GM21447 (cell line): ENCODE results near the gene HAND1.

Experiments used
- ATAC-seq: cut with Tn5 transposase; IDR thresholded peaks from one replicate; pipeline ENCODE4 v1.9.1; 2021; ENCODE audit not compliant: unreplicated experiment

The HAND1 gene

GRCh38 chr5:154461531-154461930 lies 16.5 kb downstream of the HAND1 start:
- no peak for ATAC-seq

GRCh38 chr5:154460172-154460571 lies 17.9 kb downstream of the HAND1 start:
- ATAC-seq: no peak

DNA sequence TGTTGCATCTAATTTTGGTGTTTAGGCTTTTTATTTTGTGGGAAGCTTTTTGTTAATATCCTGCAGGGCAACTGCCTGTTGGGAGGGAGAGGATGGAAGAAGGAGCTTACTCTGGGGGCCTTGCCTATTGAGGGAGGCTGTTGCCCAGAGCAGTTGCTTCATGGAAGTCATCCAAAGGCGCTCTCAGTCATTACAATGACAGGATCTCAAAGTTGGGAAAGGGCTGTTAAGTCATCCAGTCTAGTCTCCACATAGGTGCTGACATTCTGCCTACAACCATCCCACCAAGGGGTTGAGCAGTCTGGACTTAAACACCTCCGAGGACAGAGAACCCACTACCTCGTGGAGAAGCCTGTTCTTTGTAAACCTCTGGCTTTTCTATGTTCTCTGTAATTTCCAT lies 19.0 kb downstream of the HAND1 start:
- no peak for ATAC-seq

- no peak for ATAC-seq
Measured at GRCh38 chr5:154456540-154456939, 21.5 kb downstream of the HAND1 start.

- no peak for ATAC-seq
Measured at GRCh38 chr5:154455585-154455984, 22.4 kb downstream of the HAND1 start.

- no peak for ATAC-seq
Measured at GRCh38 chr5:154451957-154452356, 26.1 kb downstream of the HAND1 start.

- no peak for ATAC-seq
Measured at GRCh38 chr5:154449786-154450185, 28.2 kb downstream of the HAND1 start.

DNA sequence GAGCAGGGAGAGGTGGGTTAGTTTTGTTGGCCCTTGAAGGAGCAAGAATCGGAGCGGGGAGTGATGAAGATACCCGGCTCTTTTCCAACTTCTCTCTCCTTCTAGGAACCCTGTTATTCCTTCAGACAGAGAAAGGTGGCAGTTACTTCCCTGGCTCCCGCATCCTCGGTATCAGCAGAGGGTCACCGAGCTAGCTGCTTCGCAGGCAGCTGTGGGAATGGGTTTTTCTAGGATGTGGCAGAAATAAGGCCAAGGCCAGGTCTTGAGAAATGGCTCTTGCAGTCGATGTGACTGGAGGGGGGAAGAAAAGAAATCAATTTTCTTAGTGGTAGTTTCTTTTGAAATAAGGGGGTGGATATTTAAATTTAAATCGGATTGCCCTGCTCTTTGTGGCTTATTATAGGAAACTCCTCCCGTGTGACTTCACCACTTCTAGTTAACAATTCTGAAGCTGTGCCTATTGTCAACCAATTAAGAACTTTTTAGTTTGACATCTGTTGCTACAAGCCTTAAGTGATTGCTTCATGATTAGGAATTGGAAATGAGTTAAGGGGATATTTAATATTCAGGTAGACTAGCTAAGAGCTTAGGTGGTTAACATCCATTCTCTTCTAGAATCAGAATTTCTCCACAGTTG lies 30.8 kb downstream of the HAND1 start:
- no peak for ATAC-seq

DNA sequence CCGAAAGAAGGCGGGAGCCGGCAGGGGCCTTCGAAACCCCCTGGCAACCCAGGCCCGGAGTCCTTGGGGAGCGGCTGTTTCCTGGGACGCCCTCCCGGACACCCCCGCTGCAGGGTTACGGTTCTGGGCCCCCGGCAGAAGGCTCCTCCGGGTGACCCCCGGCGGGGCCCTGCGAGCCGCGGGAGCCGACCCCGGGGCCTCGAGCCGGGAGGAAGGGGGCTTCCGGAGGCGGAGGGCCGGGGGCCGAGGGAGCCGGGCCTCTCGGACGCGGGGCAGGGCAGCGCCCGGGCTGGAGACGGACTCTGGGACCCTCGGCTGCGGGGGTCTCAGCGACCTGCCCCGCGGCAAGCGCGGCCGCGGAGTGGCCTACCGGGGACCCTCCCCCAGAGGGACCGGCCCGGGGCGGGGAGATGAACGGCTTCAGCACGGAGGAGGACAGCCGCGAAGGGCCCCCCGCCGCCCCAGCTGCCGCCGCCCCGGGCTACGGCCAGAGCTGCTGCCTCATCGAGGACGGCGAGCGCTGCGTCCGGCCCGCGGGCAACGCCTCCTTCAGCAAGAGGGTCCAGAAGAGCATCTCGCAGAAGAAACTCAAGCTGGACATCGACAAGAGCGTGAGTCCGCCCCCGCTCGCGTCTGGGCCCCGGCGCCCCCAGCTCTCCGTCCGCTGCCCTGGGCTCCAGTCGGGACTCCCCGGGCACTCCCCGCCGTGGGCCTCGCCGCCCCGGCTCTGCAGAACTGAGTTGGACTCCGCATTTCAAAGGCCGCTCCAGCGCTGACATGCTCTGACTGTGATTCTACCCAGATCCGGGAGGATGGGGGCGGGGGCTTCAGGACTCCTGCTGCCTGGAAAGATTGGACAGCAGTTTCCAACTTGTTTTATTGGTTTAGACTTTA lies 31.6 kb downstream of the HAND1 start:
- peak; percentile 25 for ATAC-seq

DNA sequence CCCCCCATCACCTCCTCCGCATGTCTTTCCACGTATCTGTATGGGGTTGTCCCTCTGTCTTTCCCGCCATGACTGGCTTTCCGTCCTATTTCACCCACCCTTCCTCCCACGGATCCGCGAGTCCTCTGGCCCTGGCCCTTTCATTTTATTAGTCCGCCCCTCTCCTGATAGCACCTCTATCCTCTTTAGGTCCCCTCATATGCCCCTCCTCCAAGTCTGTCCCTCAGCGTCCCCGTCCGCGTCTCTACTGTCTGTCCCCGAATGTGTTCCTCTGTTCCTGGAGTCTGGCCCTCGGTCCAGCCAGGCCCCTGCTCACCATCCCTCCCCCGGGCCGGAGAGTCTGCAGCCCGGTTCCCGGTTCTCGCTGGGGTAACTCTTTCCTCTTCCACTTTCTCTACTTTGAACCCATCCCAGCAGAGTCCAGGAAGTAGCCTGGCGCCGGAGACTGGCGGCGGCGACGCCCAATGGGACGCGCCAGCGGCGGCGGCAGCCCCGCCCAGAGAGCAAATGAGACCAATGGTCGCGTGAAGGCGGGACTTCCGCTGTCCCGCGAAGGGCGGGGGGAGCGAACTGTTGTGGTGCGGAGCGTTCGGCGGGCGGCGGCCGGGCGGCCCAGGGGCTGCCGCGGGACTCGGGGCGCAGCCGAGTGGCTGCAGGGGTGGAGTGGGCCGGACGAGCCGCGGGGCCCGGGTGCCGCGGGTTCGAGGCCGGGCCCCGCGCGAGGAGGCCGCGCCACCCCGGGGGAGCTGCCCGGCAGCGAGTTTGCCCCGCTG lies 32.4 kb downstream of the HAND1 start, which contains the start of gene SAP30L:
TSS of gene SAP30L (plus strand) at position 576 of the 773 bp plus-strand sequence. CDS start 608 bp downstream, outside the sequence.
- ATAC-seq: peak; percentile 86

- peak; percentile 19 for ATAC-seq
Measured at GRCh38 chr5:154444556-154445421, 33.2 kb downstream of the HAND1 start.

- no peak for ATAC-seq
Measured at GRCh38 chr5:154442801-154443200, 35.2 kb downstream of the HAND1 start.

DNA sequence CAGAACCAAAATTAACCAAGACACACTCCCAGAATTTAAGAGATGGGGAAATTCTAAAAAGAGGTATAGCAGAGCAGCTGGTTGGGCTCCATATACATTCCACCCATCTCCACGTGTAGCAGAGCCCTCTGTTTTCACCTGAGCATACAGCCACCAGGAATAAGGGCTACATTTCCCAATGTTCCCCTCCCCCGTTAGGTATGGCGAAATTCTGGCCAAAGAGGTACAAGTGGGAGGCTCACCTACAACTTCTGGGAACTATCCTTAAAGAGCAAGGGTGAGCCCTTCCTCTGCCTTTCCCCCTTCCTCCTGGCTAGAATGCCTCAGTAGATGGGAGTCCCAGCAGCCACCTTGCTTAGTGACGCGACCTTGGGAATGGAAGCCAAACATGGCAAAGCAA lies 37.5 kb downstream of the HAND1 start:
- no peak for ATAC-seq

DNA sequence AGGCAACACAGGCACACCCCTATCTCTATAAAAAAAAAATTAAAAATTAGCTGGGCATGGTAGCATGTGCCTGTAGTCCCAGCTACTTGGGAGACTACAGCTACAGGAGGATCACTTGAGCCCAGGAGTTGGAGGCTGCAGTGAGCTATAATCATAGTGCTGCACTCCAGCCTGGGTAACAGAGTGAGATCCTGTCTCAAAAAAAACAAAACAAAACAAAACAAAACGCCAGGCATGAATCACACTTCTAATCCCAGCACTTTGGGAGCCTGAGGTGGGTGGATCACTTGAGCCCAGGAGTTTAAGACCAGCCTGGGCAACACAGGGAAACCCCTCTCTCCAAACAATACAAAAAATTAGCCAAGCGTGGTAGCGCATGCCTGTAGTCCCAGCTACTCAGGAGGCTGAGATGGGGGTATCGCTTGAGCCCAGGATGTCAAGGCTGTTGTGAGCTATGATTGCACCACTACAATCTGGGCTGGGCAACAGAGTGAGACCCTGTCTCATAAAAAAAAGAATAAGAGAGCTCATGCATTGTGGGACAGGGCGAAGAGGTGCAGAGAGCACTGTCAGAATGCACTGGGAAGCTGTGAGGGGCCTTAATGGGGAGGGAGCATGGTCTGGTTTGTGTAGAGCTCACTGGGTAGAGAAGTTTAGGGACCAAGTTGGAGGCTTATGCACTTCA lies 40.6 kb downstream of the HAND1 start:
- ATAC-seq: no peak

DNA sequence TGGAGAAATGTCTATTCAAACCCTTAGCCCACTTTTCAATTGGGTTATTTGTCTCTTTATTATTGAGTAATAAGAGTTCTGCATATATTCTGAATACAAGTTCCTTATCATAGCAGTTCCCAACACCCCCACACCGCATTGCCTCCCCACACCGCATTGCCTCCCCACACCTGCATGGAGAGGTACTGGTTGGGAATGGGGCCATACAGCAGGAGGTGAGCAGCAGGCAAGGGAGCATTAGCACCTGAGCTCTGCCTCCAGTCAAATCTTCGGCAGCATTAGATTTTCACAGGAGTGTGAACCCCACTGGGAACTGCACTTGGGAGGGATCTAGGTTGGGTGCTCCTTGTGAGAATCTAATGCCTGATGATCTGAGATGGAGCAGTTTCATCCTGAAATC lies 42.8 kb downstream of the HAND1 start:
- no peak for ATAC-seq

DNA sequence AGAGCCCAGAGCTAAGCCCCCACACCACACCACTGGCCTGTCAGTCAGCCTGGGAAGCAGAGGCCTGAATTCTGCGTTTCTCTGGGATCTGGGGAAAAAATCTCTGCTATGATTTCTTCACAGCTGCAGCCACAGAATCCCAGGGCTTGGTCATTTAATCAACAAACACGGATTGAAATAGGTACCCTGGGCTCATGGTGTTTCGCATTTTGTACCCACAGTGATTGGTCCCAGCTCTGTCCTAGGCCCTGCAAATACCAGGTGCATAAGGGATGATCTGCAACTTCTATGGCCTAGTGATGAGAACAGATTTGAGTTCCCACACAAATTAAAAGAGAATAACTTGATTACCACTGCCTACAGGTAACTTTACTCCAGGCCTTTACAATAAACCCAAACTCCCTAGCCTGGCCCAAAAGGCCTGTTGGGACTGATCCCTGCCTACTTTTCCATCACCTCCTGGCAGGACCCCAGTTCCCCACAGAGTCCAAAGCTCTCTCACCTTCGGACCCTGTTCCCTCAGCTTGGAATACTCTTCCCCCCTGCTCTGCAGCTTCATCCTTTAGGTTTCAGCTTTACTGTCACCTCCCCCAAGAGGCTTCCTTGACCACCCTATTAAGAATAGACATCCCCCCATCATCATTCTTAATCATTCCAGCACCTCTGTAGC lies 46.9 kb downstream of the HAND1 start:
- no peak for ATAC-seq

DNA sequence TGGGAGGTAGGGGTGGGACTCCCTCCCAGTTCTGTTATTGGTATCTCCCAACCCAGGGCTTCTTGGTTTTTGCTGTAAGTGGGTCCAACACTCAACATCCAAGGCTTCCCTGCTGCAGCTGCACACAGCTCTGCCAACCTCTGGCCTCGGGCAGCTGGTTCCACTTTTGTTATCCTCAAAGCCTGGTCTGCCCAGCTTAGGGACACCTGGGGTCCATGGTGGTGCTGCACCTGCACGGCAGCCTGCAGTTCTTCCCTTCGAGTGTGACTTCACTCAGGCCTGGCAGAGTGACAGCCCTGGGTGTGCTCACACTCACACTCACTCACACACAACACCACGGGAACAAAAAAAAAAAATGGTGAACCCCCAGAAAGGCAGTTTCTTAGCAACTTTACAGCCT lies 47.6 kb downstream of the HAND1 start:
- no peak for ATAC-seq

- no peak for ATAC-seq
Measured at GRCh38 chr5:154429341-154429740, 48.7 kb downstream of the HAND1 start.

GRCh38 chr5:154428208-154428607 lies 49.8 kb downstream of the HAND1 start:
- no peak for ATAC-seq
